Fibroblast of lung (primary cell): Measurements from ENCODE around the gene ME2. TPM values are rescaled to one million over a fixed set of nuclear protein-coding genes. Genes with fewer than 3 reads are reported as not detected.

Experiments
- DNase-seq, 2 donors: peaks; one replicate each; pipeline versions ENCODE4 v3.0.0 to v3.0.0-alpha.2; 2010; ENCODE audit warnings: low read depth in 2 of 2
- H2AFZ ChIP-seq: 2 replicates; pipeline ENCODE4 v1.5.1; 2012; ENCODE audit warnings: low read length, control low read depth, inconsistent platforms
- H3K27ac ChIP-seq: 2 replicates; pipeline ENCODE4 v1.5.1; 2011; ENCODE audit warnings: low read length, control low read depth; ENCODE audit not compliant: insufficient read depth
- H3K27me3 ChIP-seq: 2 replicates; pipeline ENCODE4 v1.5.1; 2011; ENCODE audit warnings: mild to moderate bottlenecking, low read length; ENCODE audit not compliant: control insufficient read depth, insufficient read depth
- H3K36me3 ChIP-seq: 2 replicates; pipeline ENCODE4 v1.5.1; 2011; ENCODE audit warnings: low read length; ENCODE audit not compliant: control insufficient read depth, insufficient read depth
- H3K4me1 ChIP-seq: 2 replicates; pipeline ENCODE4 v1.5.1; 2011; ENCODE audit warnings: low read length; ENCODE audit not compliant: control insufficient read depth, insufficient read depth; ENCODE audit errors: extremely low read depth
- H3K4me2 ChIP-seq: 2 replicates; pipeline ENCODE4 v1.5.1; 2011; ENCODE audit warnings: low read length, control low read depth; ENCODE audit not compliant: insufficient read depth; ENCODE audit errors: extremely low read depth
- H3K4me3 ChIP-seq, 4 experiments: fragments of 200-600 bp in 1 of 4; sonication (generic) in 1 of 4; replicated peaks in 1 of 4; 2 replicates each; pipeline ENCODE4 v1.5.1; 2011 to 2016; ENCODE audit warnings: low read length in 4 of 4, low read depth in 3 of 4, mild to moderate bottlenecking in 3 of 4, control low read depth in 2 of 4, inconsistent platforms in 1 of 4, mixed read lengths in 1 of 4; ENCODE audit not compliant: insufficient read depth in 1 of 4; ENCODE audit errors: control extremely low read depth in 1 of 4
- H3K79me2 ChIP-seq: 2 replicates; pipeline ENCODE4 v1.5.1; 2012; ENCODE audit warnings: mild to moderate bottlenecking, low read length, inconsistent platforms; ENCODE audit not compliant: control insufficient read depth, insufficient read depth
- H3K9ac ChIP-seq: 2 replicates; pipeline ENCODE4 v1.5.1; 2011; ENCODE audit warnings: mild to moderate bottlenecking, low read length, control low read depth; ENCODE audit not compliant: insufficient read depth
- H3K9me3 ChIP-seq: 2 replicates; pipeline ENCODE4 v1.5.1; 2012; ENCODE audit warnings: low read depth, low read length; ENCODE audit not compliant: control insufficient read depth, insufficient read depth
- H4K20me1 ChIP-seq: 2 replicates; pipeline ENCODE4 v1.5.1; 2011; ENCODE audit warnings: low read length; ENCODE audit not compliant: control insufficient read depth, insufficient read depth; ENCODE audit errors: extremely low read depth
- CTCF ChIP-seq, 2 donors: IDR thresholded peaks in 1 of 2; conservative IDR thresholded peaks in 1 of 2; 1 replicate in 1 of 2; 2 replicates in 1 of 2; pipeline ENCODE4 v1.5.1; 2011 to 2012; ENCODE audit warnings: low read length in 2 of 2, control low read depth in 1 of 2, inconsistent platforms in 1 of 2, low read depth in 1 of 2, mild to moderate bottlenecking in 1 of 2
- EZH2 ChIP-seq: IDR thresholded peaks from 2 replicates; pipeline ENCODE4 v1.5.1; 2012; ENCODE audit warnings: low read length, control low read depth, mild to moderate bottlenecking; ENCODE audit errors: missing control alignments
- polyA plus RNA-seq, 2 donors: library from polyadenylated mRNA; depleted of rRNA in 1 of 2; stranded (reverse) in 1 of 2; unstranded in 1 of 2; fragments of >200 nt; gene quantifications; 2 replicates each; pipeline ENCODE4 v1.2.1, GENCODE V29; 2011 to 2012; ENCODE audit warnings: missing spikeins in 1 of 2
- total RNA-seq: library from RNA; depleted of rRNA; stranded (reverse); fragments of >200 nt; gene quantifications from 2 replicates; pipeline ENCODE4 v1.2.1, GENCODE V29; 2014

The ME2 gene
- total and polyA plus RNA-seq, 2 donors (not counting 1 experiment from before 2014, with no cell fraction given) = 40.5 to 57.0 TPM

GRCh38 chr18:50857694-50858093, 21.2 kb upstream of the ME2 start:
- H3K4me1 ChIP-seq = no peaks in the 10 kb centered on the region
- no peak overlapping the region for H3K9ac ChIP-seq
- no peaks in the 10 kb centered on the region for H3K27me3 ChIP-seq
- H3K79me2 ChIP-seq = no peaks in the 10 kb centered on the region
- H3K36me3 ChIP-seq = no peaks in the 10 kb centered on the region
- H3K9me3 ChIP-seq = no peaks in the 10 kb centered on the region
- H3K4me3 ChIP-seq = no peak overlapping the region
- no peak for DNase-seq
- TF ChIP-seq CTCF (conservative IDR thresholded peaks at IDR 0.05 in 1 of 2, IDR thresholded peaks at IDR 0.05 in 1 of 2; ENCODE audit: low read depth in 1 of 2, low read length in 2 of 2) = no peak
- TF ChIP-seq EZH2 = no peak
- H2AFZ ChIP-seq = no peak overlapping the region
- H4K20me1 ChIP-seq = no peaks in the 10 kb centered on the region
- H3K27ac ChIP-seq = no peak overlapping the region
- no peak overlapping the region for H3K4me2 ChIP-seq

- Histone ChIP-seq H3K4me1 (no peaks in the 10 kb centered on the region), H3K27me3 (no peaks in the 10 kb centered on the region), H3K4me2 (no peak overlapping the region), H3K9ac (no peak overlapping the region), H3K27ac (no peak overlapping the region), H3K79me2 (no peaks in the 10 kb centered on the region), H4K20me1 (no peaks in the 10 kb centered on the region), H3K4me3 (no peak overlapping the region), H3K36me3 (no peaks in the 10 kb centered on the region), H2AFZ (no peak overlapping the region), H3K9me3 (no peaks in the 10 kb centered on the region)
- TF ChIP-seq CTCF (conservative IDR thresholded peaks at IDR 0.05 in 1 of 2, IDR thresholded peaks at IDR 0.05 in 1 of 2; ENCODE audit: low read depth in 1 of 2, low read length in 2 of 2) (no peak), EZH2 (no peak)
- no peak for DNase-seq
Observed at GRCh38 chr18:50859793-50860555, 18.9 kb upstream of the ME2 start.

- Histone ChIP-seq H3K4me3 (no peak overlapping the region), H3K9me3 (no peaks in the 10 kb centered on the region), H3K27ac (no peak overlapping the region), H4K20me1 (no peaks in the 10 kb centered on the region), H3K36me3 (no peaks in the 10 kb centered on the region), H3K27me3 (no peaks in the 10 kb centered on the region), H2AFZ (no peak overlapping the region), H3K4me2 (no peak overlapping the region), H3K79me2 (no peaks in the 10 kb centered on the region), H3K4me1 (no peaks in the 10 kb centered on the region), H3K9ac (no peak overlapping the region)
- no peak for DNase-seq
- TF ChIP-seq EZH2 (no peak), CTCF (conservative IDR thresholded peaks at IDR 0.05 in 1 of 2, IDR thresholded peaks at IDR 0.05 in 1 of 2; ENCODE audit: low read depth in 1 of 2, low read length in 2 of 2) (no peak)
Observed at GRCh38 chr18:50861617-50862016, 17.3 kb upstream of the ME2 start.
